Sigmoid colon (tissue), 4 donors: ENCODE data around the gene MRGPRD.

Experiments
- CTCF ChIP-seq, 4 experiments: fragments of 450-650 bp in 3 of 4; fragments of 200-600 bp in 1 of 4; IDR thresholded peaks; one replicate each; pipeline ENCODE4 v1.5.1; 2016 to 2019; ENCODE audit warnings: antibody characterized with exemption in 4 of 4, mild to moderate bottlenecking in 3 of 4, moderate library complexity in 2 of 4
- EP300 ChIP-seq, 4 donors: sonication (generic); formaldehyde crosslinking; IDR thresholded peaks; one replicate each; pipeline ENCODE4 v1.6.1; 2017; ENCODE audit warnings: antibody characterized with exemption in 4 of 4
- POLR2A ChIP-seq, 2 donors: fragments of 450-650 bp; IDR thresholded peaks; one replicate each; pipeline ENCODE4 v1.6.1; 2016; ENCODE audit warnings: antibody characterized with exemption in 2 of 2, mild to moderate bottlenecking in 2 of 2, moderate library complexity in 2 of 2
- POLR2AphosphoS5 ChIP-seq, 4 donors: sonication (generic); formaldehyde crosslinking; IDR thresholded peaks; one replicate each; pipeline ENCODE4 v1.6.1; 2017; ENCODE audit warnings: antibody characterized with exemption in 4 of 4

GRCh38 chr11:68939583-68940555, 40.9 kb downstream of the MRGPRD start:
- TF ChIP-seq CTCF (IDR thresholded peaks at IDR 0.05) (no peak), POLR2A (IDR thresholded peaks at IDR 0.05) (no peak), POLR2AphosphoS5 (IDR thresholded peaks at IDR 0.05) (no peak), EP300 (IDR thresholded peaks at IDR 0.05) (no peak)
